MCF 10A (cell line): Measurements from ENCODE around the gene IMMP2L. TPM values are rescaled to one million over a fixed set of nuclear protein-coding genes. Genes with fewer than 3 reads are reported as not detected.

ENCODE experiments used
- BruUV-seq: library from RNA; stranded (reverse); fragments of 400-500 nt; replicated peaks from 2 replicates; lab custom pipeline; 2021; lab: Mats Ljungman, UMichigan
- CTCF ChIA-PET: fragments of 300-600 bp; sonication (Branson Sonifier 250); formaldehyde crosslinking; extraction: SDS; loops from one replicate; lab custom pipeline; 2021; ENCODE audit warnings: antibody characterized with exemption, inconsistent platforms; lab: Yijun Ruan, JAX
- POLR2A ChIA-PET: fragments of 300-600, 350-650 bp; sonication (Branson Sonifier 250); formaldehyde crosslinking; extraction: SDS; loops from one replicate; lab custom pipeline; 2020; ENCODE audit warnings: antibody characterized with exemption, inconsistent platforms; lab: Yijun Ruan, JAX
- DNase-seq: peaks from one replicate; pipeline ENCODE4 v3.0.0-alpha.2; 2018; ENCODE audit not compliant: unreplicated experiment
- H3K27ac Mint-ChIP-seq: one replicate; pipeline ENCODE4 v1.8.0; 2022; ENCODE audit warnings: mild to moderate bottlenecking, low read depth, mixed read lengths; ENCODE audit not compliant: unreplicated experiment
- H3K27me3 Mint-ChIP-seq: one replicate; pipeline ENCODE4 v1.8.0; 2022; ENCODE audit warnings: mixed read lengths; ENCODE audit not compliant: insufficient read depth, unreplicated experiment
- H3K36me3 Mint-ChIP-seq: one replicate; pipeline ENCODE4 v1.8.0; 2022; ENCODE audit warnings: mild to moderate bottlenecking, moderate library complexity, mixed read lengths; ENCODE audit not compliant: insufficient read depth, unreplicated experiment
- H3K4me1 Mint-ChIP-seq: one replicate; pipeline ENCODE4 v1.8.0; 2022; ENCODE audit warnings: mixed read lengths; ENCODE audit not compliant: insufficient read depth, unreplicated experiment
- H3K4me3 Mint-ChIP-seq: one replicate; pipeline ENCODE4 v1.8.0; 2022; ENCODE audit warnings: mild to moderate bottlenecking, moderate library complexity, mixed read lengths; ENCODE audit not compliant: unreplicated experiment
- H3K9me3 Mint-ChIP-seq: one replicate; pipeline ENCODE4 v1.8.0; 2022; ENCODE audit warnings: mixed read lengths; ENCODE audit not compliant: unreplicated experiment
- CTCF ChIP-seq: fragments of 200-600 bp; IDR thresholded peaks from one replicate; pipeline ENCODE4 v1.8.0; 2022; ENCODE audit warnings: antibody characterized with exemption, mild to moderate bottlenecking; ENCODE audit not compliant: unreplicated experiment
- intact Hi-C: fragments of 100-400 bp; cut with micrococcal nuclease; formaldehyde crosslinking; loops from 2 replicates; pipeline ENCODE4 v1.14.1; 2022
- total RNA-seq: library from RNA; stranded (reverse); gene quantifications from 2 replicates; pipeline ENCODE4 v1.2.3, GENCODE V29; 2022

IMMP2L gene
- total RNA-seq, 1 experiment from 2014 or later: 23.7 TPM

- Mint-ChIP-seq H3K27me3 (no peaks in the 10 kb centered on the region), H3K27ac (no peak overlapping the region), H3K4me1 (peaks cover 12% of the 10 kb centered on the region), H3K4me3 (no peak overlapping the region), H3K9me3 (no peaks in the 10 kb centered on the region), H3K36me3 (no peaks in the 10 kb centered on the region)
- CTCF ChIA-PET: no interaction called here
- no peak for DNase-seq
- POLR2A ChIA-PET: no interaction called here
- intact Hi-C loops: loop anchor here (2.0 kb wide), 1 partner anchor 165 kb away; no protein-coding TSS in a partner anchor
- BruUV-seq: no TSS peak
- TF ChIP-seq CTCF: no peak
Measured at GRCh38 chr7:111199643-111200042, 362.6 kb downstream of the IMMP2L start.

- intact Hi-C loops: loop anchor here (2.0 kb wide), 1 partner anchor 167 kb away; no protein-coding TSS in a partner anchor
- Mint-ChIP-seq H3K27ac (peak overlapping the region; percentile 74), H3K4me3 (peak overlapping the region; percentile 7), H3K27me3 (no peaks in the 10 kb centered on the region), H3K4me1 (peaks cover 12% of the 10 kb centered on the region), H3K36me3 (no peaks in the 10 kb centered on the region), H3K9me3 (no peaks in the 10 kb centered on the region)
- BruUV-seq: no TSS peak
- TF ChIP-seq CTCF: no peak
- ChIA-PET CTCF (no interaction called here), POLR2A (interaction anchor here (0.5 kb wide), 1 partner anchor 237 kb away, joined by 3 read pairs; no protein-coding TSS in a partner anchor)
- DNase-seq: peak; percentile 95
Measured at GRCh38 chr7:111198255-111198654, 364.0 kb downstream of the IMMP2L start.

GRCh38 chr7:111196655-111197054, 365.6 kb downstream of the IMMP2L start:
- H3K36me3 Mint-ChIP-seq: no peaks in the 10 kb centered on the region
- ChIA-PET POLR2A (interaction anchor here (1.1 kb wide), 1 partner anchor 19 kb away, joined by 3 read pairs; no protein-coding TSS in a partner anchor), CTCF (interaction anchor here (0.9 kb wide), 1 partner anchor 302 kb away, joined by 3 read pairs; no protein-coding TSS in a partner anchor)
- H3K4me3 Mint-ChIP-seq: no peak overlapping the region
- no peaks in the 10 kb centered on the region for H3K27me3 Mint-ChIP-seq
- no TSS peak for BruUV-seq
- no peak for DNase-seq
- no peak for TF ChIP-seq CTCF
- H3K27ac Mint-ChIP-seq: no peak overlapping the region
- intact Hi-C loops: no loop called here
- peaks cover 21% of the 10 kb centered on the region for H3K4me1 Mint-ChIP-seq
- no peaks in the 10 kb centered on the region for H3K9me3 Mint-ChIP-seq

- BruUV-seq: no TSS peak
- Mint-ChIP-seq H3K4me3 (no peak overlapping the region), H3K27me3 (no peaks in the 10 kb centered on the region), H3K4me1 (peaks cover 11% of the 10 kb centered on the region), H3K36me3 (no peaks in the 10 kb centered on the region), H3K27ac (no peak overlapping the region), H3K9me3 (no peaks in the 10 kb centered on the region)
- intact Hi-C loops: no loop called here
- POLR2A ChIA-PET: interaction anchor here (1.1 kb wide), 1 partner anchor 61 kb away, joined by 3 read pairs; no protein-coding TSS in a partner anchor
- no peak for DNase-seq
- CTCF ChIA-PET: no interaction called here
- no peak for TF ChIP-seq CTCF
Measured at GRCh38 chr7:111192614-111193413, 369.5 kb downstream of the IMMP2L start.
